Prostate gland (tissue), 2 donors: ENCODE results near the gene PKP4. TPM values are rescaled to one million over a fixed set of nuclear protein-coding genes. Genes with fewer than 3 reads are reported as not detected.

Source experiments
- DNase-seq: peaks from one replicate; pipeline ENCODE4 v3.0.0-alpha.2; 2019; ENCODE audit warnings: low spot score
- H3K27ac ChIP-seq, 2 donors: fragments of 200-600 bp; sonication (generic); 2 replicates each; pipeline ENCODE4 v1.5.1; 2017 to 2019
- H3K27me3 ChIP-seq: fragments of 200-600 bp; sonication (generic); replicated peaks from 2 replicates; pipeline ENCODE4 v1.5.1; 2019; ENCODE audit not compliant: insufficient read depth
- H3K36me3 ChIP-seq, 2 donors: fragments of 200-600 bp; sonication (generic); 1 replicate in 1 of 2; 2 replicates in 1 of 2; pipeline versions ENCODE4 v1.5.1 to v1.8.1; 2017 to 2019
- H3K4me1 ChIP-seq: fragments of 200-600 bp; sonication (generic); replicated peaks from 2 replicates; pipeline ENCODE4 v1.5.1; 2019
- H3K4me3 ChIP-seq, 2 donors: fragments of 200-600 bp; sonication (generic); 2 replicates each; pipeline ENCODE4 v1.5.1; 2017 to 2019
- H3K9me3 ChIP-seq: fragments of 200-600 bp; sonication (generic); 2 replicates; pipeline ENCODE4 v1.5.1; 2017
- CTCF ChIP-seq, 4 experiments: fragments of 200-600 bp in 2 of 4; fragments of 450-650 bp in 2 of 4; sonication (generic) in 2 of 4; IDR thresholded peaks; 1 replicate in 3 of 4; 2 replicates in 1 of 4; pipeline ENCODE4 v1.5.1; 2016 to 2019; ENCODE audit warnings: antibody characterized with exemption in 4 of 4, mild to moderate bottlenecking in 2 of 4, moderate library complexity in 2 of 4
- POLR2A ChIP-seq: fragments of 450-650 bp; IDR thresholded peaks from one replicate; pipeline ENCODE4 v1.6.1; 2016; ENCODE audit warnings: antibody characterized with exemption, mild to moderate bottlenecking
- POLR2AphosphoS5 ChIP-seq: sonication (generic); formaldehyde crosslinking; IDR thresholded peaks from one replicate; pipeline ENCODE4 v1.6.1; 2017; ENCODE audit warnings: antibody characterized with exemption
- WGBS: methylation state at CpG from one replicate; pipeline ENCODE4 v1.1.5; 2018; 5-methylcytosine and 5-hydroxymethylcytosine counted together
- intact Hi-C: fragments of 100-400 bp; cut with DNase I; formaldehyde crosslinking; loops from one replicate; pipeline ENCODE4 v1.14.2; 2022
- total RNA-seq, 2 donors: library from RNA; depleted of rRNA; stranded (reverse); fragments of >200 nt; gene quantifications; one replicate each; pipeline ENCODE4 v1.1.0, GENCODE V29; 2016

The PKP4 gene
- total RNA-seq, 2 donors from 2014 or later, result 49.0 to 57.9 TPM

- Histone ChIP-seq H3K36me3 (peaks cover 5 to 6% of the 10 kb centered on the region in 2 donors), H3K4me1 (no peaks in the 10 kb centered on the region), H3K9me3 (no peaks in the 10 kb centered on the region), H3K27ac (no peak overlapping the region), H3K27me3 (no peaks in the 10 kb centered on the region), H3K4me3 (no peak overlapping the region)
- WGBS, result 75% methylated on average over 3 of the region's 3 CpGs
- intact Hi-C loops, result no loop called here
- TF ChIP-seq CTCF (IDR thresholded peaks at IDR 0.05) (no peak), POLR2A (no peak), POLR2AphosphoS5 (no peak)
- DNase-seq, result peak; percentile 26
These were observed 219.5 kb downstream of the PKP4 start for GRCh38 chr2:158676295-158676694.

DNA sequence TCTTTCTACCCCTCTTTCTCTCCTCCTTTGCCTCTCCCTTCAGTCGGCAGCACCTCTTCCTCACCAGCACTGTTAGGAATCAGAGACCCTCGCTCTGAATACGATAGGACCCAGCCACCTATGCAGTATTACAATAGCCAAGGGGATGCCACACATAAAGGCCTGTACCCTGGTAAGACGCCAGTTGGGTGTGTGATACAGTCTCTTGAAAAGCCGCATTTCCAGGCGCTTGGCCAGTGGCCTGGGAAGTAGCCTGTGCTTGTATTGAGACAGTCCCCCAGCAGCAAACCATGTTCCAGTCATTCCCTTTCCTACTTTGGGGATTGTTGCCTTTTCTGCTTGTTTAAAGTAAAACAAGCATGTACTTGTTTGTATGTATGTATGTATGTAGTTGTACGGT, 219.9 kb downstream of the PKP4 start:
- Histone ChIP-seq H3K4me1 (no peaks in the 10 kb centered on the region), H3K4me3 (no peak overlapping the region), H3K27me3 (no peaks in the 10 kb centered on the region), H3K27ac (no peak overlapping the region), H3K36me3 (peaks cover 5 to 6% of the 10 kb centered on the region in 2 donors), H3K9me3 (no peaks in the 10 kb centered on the region)
- DNase-seq, result peak; percentile 51
- intact Hi-C loops, result no loop called here
- WGBS, result 50% methylated on average over 7 of the region's 7 CpGs
- TF ChIP-seq POLR2A (no peak), CTCF (IDR thresholded peaks at IDR 0.05) (no peak), POLR2AphosphoS5 (no peak)

GRCh38 chr2:158677542-158677941, 220.8 kb downstream of the PKP4 start:
- no peak overlapping the region for H3K27ac ChIP-seq
- H3K36me3 ChIP-seq, result peaks cover 5 to 6% of the 10 kb centered on the region in 2 donors
- no peaks in the 10 kb centered on the region for H3K9me3 ChIP-seq
- 56% methylated on average over 4 of the region's 4 CpGs for WGBS
- intact Hi-C loops, result no loop called here
- no peaks in the 10 kb centered on the region for H3K27me3 ChIP-seq
- DNase-seq, result no peak
- H3K4me3 ChIP-seq, result no peak overlapping the region
- H3K4me1 ChIP-seq, result no peaks in the 10 kb centered on the region
- no peak for TF ChIP-seq POLR2AphosphoS5
- TF ChIP-seq POLR2A, result no peak
- TF ChIP-seq CTCF (IDR thresholded peaks at IDR 0.05), result no peak

DNA sequence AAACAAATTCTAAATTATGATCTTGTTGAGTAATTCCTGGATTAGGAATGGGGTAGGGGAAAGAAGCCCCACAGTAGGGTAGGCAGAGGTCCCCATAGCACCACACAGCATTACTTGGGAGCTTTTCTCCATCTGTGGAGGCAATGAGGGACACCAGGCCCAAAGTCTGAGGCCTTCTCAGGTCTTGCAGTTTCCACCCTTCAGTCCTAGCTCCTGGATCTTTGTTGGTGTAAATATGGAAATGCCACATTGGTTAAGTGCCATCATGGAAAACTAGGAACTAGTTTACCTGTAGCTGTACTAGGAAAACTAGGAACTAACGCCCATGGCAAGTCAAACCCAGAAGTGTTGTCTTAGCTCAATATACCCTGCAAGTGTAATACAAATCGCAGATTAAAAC, 225.1 kb downstream of the PKP4 start:
- 98% methylated on average over 2 of the region's 2 CpGs for WGBS
- intact Hi-C loops, result no loop called here
- H3K9me3 ChIP-seq, result no peaks in the 10 kb centered on the region
- H3K36me3 ChIP-seq, result no peaks in the 10 kb centered on the region
- no peaks in the 10 kb centered on the region for H3K27me3 ChIP-seq
- H3K4me3 ChIP-seq, result no peak overlapping the region
- TF ChIP-seq CTCF (IDR thresholded peaks at IDR 0.05) (no peak), POLR2AphosphoS5 (no peak), POLR2A (no peak)
- no peaks in the 10 kb centered on the region for H3K4me1 ChIP-seq
- H3K27ac ChIP-seq, result no peak overlapping the region
- DNase-seq, result no peak

DNA sequence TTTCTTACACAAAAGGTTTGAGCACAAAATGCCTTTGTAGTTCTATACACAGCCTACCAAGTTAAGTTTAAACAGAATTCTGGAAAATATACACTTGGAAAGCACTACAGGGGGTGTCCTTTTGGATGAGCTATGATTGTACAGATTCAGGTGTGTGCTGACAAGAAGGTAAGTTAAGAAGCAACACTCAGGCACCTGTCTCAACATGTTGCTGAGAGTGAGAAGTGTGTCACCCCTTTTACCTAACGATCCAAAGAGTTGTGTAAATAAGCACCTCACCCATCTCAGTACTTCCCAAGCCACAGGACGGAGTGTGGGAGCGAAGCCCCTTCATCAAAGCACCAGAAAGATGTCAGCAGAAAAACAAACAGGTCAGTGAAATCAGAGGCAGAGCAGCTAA, 228.9 kb downstream of the PKP4 start:
- Histone ChIP-seq H3K4me1 (no peaks in the 10 kb centered on the region), H3K27me3 (no peaks in the 10 kb centered on the region), H3K9me3 (no peaks in the 10 kb centered on the region), H3K36me3 (no peaks in the 10 kb centered on the region), H3K4me3 (no peak overlapping the region), H3K27ac (no peak overlapping the region)
- no peak for DNase-seq
- TF ChIP-seq POLR2AphosphoS5, result no peak
- no peak for TF ChIP-seq POLR2A
- no peak for TF ChIP-seq CTCF (IDR thresholded peaks at IDR 0.05)
- intact Hi-C loops, result no loop called here
- WGBS, result 33% methylated on average over 3 of the region's 3 CpGs
